Hematopoietic multipotent progenitor cell treated with erythropoietin and hydrocortisone succinate and interleukin-3 and kit ligand, for 6 days (in vitro differentiated cells): ENCODE data around the gene AOPEP.
A peak's percentile ranks its signal among the peaks of the same experiment; 100 is the strongest.

Experiments used
- DNase-seq: peaks from one replicate; pipeline ENCODE4 v3.0.0-alpha.2; 2015

Gene AOPEP

GRCh38 chr9:95130484-95130883, 404.0 kb downstream of the AOPEP start:
- no peak for DNase-seq

DNA sequence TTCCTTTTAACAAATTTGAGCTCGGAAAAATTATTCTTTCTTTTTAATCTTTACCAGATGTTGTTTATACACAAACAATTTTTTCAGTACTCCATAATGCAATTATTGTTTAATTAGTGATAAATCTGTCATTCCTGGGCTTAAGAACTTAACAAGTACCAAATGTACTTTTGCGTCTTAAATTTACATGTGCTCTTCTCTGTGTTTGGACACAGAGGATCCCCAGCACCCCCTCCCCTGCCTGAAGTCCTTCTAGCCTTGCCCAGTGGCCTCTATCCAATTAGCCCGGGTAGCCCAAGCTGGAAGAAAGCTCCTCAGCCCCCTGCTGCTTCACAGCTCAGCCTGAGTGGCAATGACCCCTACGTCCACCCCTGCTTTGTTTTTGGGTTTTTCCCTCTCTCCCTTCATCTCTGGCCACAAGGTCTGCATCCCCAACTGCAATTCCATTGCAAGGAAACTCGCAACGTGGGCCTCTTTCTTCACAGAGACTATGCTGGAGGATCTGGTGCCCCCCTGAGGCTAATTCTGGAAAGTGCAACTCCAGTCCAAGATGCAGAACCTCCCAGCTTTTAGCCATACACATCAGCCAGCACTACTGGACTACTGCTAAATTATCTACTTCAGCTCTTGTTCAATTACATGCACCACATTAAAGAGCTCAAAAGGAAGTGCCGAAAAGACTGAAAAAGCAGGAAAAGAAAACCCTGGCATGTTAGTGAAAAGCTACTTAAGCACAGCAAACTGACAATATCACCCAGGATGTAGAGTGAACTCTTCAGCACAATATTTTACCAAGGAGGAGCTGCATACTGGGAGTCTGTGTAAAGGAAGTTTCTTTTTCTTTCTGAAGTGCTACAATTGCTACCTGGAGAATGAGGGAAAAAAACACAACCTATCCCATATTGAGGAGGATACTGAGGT, 404.8 kb downstream of the AOPEP start:
- DNase-seq: peak; percentile 73

DNA sequence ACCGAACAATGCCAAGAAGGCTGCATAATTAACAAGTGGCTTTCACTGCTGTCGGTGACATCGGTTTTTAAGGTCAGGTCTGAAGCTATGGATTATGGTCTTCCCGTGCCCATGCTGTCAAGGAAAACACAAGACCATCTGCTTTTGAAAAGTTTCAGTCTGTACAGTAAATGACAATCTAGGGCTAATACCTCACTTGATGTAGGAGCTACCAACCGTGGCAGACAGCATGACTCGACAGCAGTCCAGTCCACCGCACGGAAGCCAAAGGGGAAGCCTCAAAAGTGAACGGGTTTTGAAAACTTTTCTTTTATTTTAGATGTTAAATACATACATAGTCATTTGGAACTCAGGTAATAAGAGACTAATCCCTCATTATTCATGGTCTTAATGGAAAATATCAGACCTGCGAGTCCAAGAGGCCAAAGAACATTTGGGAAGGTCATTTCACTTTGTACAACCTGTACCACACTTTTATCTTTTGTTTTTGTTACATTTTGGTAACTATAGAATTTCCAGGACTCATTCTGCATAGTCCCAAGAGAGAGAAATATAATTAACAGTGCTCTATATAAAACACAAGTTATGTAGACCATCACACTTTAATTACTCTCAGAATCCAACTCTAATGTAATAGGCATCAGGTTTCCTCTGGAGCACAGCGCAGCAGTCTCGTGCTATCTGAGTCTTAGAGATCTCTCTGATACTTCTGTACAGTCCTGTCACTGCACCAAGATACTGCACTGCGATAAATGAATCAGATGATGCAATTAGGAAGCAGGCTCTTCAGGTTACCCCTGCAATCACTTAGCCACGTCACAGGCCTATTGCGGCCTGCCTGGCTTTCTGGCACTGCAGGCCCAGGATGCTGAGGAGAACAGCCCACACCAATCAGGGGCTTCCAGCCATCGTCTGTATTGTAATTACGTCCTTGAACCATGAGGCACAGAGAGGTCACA, 406.1 kb downstream of the AOPEP start:
- peak; percentile 21 for DNase-seq

DNA sequence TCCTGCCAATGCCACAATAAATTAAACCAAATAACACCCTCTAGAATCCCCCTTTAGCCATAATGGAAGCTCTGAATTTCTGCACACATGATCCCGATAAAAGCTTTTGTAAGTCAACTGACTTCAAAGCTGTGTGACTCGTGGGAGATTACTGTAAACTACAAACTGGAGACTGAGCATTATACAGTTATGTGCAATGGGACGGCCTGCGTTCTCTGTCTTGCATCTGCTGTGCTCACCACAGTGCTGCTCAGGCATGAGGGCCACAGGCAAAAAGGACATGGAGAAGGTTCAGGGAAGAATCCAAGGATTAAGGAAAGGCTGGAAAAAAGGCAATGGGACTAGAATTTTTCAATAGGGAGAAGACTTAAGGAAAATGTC, 406.8 kb downstream of the AOPEP start:
- DNase-seq: no peak

GRCh38 chr9:95134457-95134881, 408.0 kb downstream of the AOPEP start:
- DNase-seq: no peak

GRCh38 chr9:95135756-95136155, 409.3 kb downstream of the AOPEP start:
- DNase-seq: no peak
